GM13977 (cell line): ENCODE measurements around the gene TEP1.

Experiments used
- DNase-seq: peaks from one replicate; pipeline ENCODE4 v3.0.0; 2012; ENCODE audit warnings: low spot score
- in situ Hi-C: fragments of 300-500 bp; cut with MboI; formaldehyde crosslinking; loops from one replicate; pipeline ENCODE4 v1.12.0; 2022; ENCODE audit warnings: low sequenced_read_pairs, low pct_unique_long_range_greater_than_20kb, mixed read lengths, inconsistent platforms; ENCODE audit not compliant: unreplicated experiment
- TF ChIP-seq, protein P1 (sequence below): IDR thresholded peaks from 2 replicates; pipeline ENCODE4 v1.5.1; 2012; ENCODE audit warnings: mild to moderate bottlenecking, control low read depth; ENCODE audit not compliant: insufficient read depth; ENCODE audit errors: extremely low read depth, missing control alignments

Gene TEP1

DNA sequence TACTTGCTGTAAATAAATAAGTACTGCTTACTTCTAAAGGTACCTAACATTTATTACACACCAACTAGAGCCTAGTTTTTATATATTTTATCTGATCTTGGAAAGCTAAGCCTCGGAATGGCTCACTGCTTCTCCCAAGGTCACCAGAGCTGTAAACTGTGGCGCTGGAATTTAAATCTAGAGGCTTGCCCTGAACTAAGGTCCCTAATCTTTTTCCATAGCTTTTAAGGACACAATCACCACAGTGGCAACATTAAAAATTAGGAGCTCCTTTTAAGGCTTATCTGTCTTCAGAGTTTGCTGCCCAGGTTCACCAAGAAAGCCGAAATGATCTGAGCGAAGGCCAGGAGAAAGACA, 80.9 kb downstream of the TEP1 start:
- DNase-seq: no peak
- in situ Hi-C loops: loop anchor here (10.0 kb wide), 1 partner anchor 132 kb away; the partner anchor contains the start of genes PIP4P1 and PNP
- TF ChIP-seq, protein P1, sequence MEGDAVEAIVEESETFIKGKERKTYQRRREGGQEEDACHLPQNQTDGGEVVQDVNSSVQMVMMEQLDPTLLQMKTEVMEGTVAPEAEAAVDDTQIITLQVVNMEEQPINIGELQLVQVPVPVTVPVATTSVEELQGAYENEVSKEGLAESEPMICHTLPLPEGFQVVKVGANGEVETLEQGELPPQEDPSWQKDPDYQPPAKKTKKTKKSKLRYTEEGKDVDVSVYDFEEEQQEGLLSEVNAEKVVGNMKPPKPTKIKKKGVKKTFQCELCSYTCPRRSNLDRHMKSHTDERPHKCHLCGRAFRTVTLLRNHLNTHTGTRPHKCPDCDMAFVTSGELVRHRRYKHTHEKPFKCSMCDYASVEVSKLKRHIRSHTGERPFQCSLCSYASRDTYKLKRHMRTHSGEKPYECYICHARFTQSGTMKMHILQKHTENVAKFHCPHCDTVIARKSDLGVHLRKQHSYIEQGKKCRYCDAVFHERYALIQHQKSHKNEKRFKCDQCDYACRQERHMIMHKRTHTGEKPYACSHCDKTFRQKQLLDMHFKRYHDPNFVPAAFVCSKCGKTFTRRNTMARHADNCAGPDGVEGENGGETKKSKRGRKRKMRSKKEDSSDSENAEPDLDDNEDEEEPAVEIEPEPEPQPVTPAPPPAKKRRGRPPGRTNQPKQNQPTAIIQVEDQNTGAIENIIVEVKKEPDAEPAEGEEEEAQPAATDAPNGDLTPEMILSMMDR: no peak

DNA sequence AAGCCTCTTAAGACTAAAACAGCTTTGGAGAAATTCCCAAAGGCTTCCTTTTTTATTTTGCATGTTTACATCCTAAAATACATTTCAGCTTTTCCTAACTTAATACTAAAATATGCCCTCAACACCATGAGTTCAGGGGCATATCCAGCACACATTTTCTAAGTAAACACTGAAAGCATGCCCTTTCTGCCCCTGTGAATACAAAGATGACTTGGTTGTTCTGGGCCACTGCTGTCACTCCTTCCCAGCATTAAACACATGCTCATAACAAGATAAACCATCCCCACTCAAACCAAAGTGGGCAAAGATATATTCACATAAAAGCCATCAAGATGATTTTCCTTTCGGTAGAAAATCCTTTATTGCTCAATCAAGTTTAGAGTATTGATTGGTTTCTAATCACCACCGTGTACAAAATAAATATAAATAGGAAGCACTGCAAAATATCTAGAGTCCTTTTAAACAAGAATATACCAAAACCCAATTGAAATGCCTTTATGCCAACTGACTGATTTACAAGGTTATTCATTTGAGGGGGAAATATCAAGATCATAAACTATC, 82.2 kb downstream of the TEP1 start:
- in situ Hi-C loops: loop anchor here (10.0 kb wide), 1 partner anchor 134 kb away; the partner anchor contains the start of genes PIP4P1 and PNP
- no peak for DNase-seq
- TF ChIP-seq, protein P1: no peak

DNA sequence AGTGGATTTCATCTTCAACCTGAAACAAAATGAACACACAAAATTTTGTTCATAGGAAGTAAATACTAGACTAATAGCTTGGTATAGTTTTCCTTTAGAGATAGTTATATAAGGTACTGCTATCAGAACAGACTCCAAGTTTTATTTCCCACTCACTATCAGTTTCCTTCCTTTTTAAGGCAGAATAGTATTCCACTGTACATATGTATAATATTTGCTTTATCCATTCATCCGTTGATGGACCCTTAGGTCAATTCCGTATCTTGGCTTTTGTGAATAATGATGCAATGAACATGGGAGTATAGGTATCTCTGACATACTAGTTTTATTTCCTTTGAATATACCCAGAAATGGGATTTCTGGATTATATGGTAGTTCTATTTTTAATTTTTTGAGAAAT, 83.9 kb downstream of the TEP1 start:
- TF ChIP-seq, protein P1: no peak
- in situ Hi-C loops: loop anchor here (5.0 kb wide), 1 partner anchor 283 kb away; no protein-coding TSS in a partner anchor
- DNase-seq: no peak

DNA sequence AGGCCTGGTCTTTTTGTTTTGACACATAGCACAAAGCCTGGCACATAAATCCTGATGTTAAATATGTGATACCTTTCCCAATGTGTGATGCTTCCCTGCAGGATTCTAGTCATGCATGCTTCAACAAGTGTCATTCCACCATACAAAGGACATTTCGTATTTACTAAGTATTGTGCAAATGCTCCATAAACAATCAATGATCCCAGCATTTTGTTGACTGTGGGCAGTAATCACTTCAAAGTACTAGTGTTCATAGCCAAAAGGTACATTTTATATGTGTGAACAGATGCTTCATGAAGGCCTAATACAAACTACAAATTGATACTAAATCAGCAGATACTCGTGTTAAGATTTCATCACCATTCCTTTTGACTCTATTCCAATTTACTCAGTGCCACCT, 84.6 kb downstream of the TEP1 start:
- in situ Hi-C loops: loop anchor here (5.0 kb wide), 1 partner anchor 284 kb away; no protein-coding TSS in a partner anchor
- no peak for DNase-seq
- TF ChIP-seq, protein P1: no peak

DNA sequence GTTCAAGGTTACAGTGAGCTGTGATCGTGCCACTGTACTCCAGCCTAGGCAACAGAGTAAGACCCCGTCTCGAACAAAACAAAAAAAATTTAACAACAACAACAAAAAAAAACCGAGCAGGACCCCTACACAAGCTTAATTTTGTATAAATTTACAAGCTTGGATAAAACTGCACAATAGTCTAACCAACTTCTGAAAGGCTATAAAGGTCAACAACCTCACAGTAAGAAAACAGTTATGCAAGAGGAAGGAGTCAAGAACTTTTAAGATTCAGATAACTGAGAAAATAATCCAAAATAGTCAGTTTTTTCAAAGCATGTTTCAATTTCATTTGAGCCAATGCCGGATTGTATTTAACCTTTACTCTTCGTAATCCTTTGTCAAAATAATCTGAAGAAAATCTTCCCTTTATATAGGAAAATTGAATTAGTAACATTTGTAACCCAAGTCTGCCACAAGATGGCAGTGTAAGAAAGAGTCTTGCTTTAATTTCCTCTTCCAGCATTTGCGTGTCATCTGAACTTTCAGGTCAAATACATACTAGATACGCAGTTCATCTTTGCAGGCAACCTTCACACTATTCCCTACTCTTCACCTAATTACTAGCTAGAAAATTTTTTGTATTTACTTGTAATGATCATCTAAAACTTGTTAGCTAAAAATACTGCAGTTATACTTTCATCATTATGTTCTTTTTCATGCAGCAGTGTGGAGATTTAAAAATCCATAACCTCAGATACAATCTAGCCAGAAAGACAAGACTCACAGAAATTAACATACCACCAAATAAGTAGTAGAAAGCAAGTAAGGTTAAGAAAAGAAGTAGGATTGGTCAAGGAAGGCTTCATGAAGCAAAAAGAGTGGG, 86.1 kb downstream of the TEP1 start:
- TF ChIP-seq, protein P1: peak; percentile 63
- in situ Hi-C loops: loop anchor here (5.0 kb wide), 1 partner anchor 285 kb away; no protein-coding TSS in a partner anchor
- peak; percentile 55 for DNase-seq

DNA sequence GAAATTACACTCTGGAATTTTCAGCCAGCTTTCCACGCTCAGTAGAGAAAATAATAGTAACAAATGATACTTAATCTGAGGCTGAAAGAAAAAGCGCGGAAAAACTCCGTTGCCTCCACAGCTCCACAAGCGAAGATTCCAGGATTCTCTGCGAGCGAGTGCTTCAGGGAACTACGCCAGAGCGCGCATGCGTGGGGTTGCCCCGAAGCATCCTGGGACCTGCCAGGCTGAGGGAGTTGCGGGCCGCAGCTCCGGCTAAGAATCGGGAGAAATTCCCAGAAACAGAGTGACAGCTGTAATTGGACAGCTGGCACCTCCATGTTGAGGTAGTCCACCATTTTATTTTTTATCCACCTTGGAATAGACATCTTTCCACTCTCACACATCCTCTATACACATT, 95.6 kb downstream of the TEP1 start:
- TF ChIP-seq, protein P1: no peak
- in situ Hi-C loops: no loop called here

More for the DNA sequence above, 95.6 kb downstream of the TEP1 start:
- no peak for DNase-seq
